Lower leg skin (tissue), 4 donors: ENCODE measurements around the gene PTGR3. TPM values are rescaled to one million over a fixed set of nuclear protein-coding genes. Genes with fewer than 3 reads are reported as not detected.

Experiments used
- DNase-seq, 2 donors: peaks; one replicate each; pipeline ENCODE4 v3.0.0-alpha.2; 2019; ENCODE audit warnings: low spot score in 2 of 2
- H3K4me3 ChIP-seq: fragments of 200-600 bp; sonication (generic); 2 replicates; pipeline ENCODE4 v1.5.1; 2017; ENCODE audit warnings: mild to moderate bottlenecking, low read depth; ENCODE audit not compliant: poor library complexity, severe bottlenecking
- POLR2A ChIP-seq, 2 donors: fragments of 450-650 bp; IDR thresholded peaks; one replicate each; pipeline ENCODE4 v1.6.1; 2016 to 2017; ENCODE audit warnings: antibody characterized with exemption in 2 of 2, mild to moderate bottlenecking in 1 of 2, moderate library complexity in 1 of 2
- WGBS, 2 donors: methylation state at CpG; one replicate each; pipeline ENCODE4 v1.1.5; 2018; 5-methylcytosine and 5-hydroxymethylcytosine counted together
- intact Hi-C: fragments of 100-400 bp; cut with DNase I; formaldehyde crosslinking; loops from one replicate; pipeline ENCODE4 v1.15.0; 2023; ENCODE audit warnings: low total_unique reads
- total RNA-seq, 4 donors: library from RNA; depleted of rRNA; stranded (reverse); fragments of >200 nt; gene quantifications; one replicate each; pipeline ENCODE4 v1.1.0, GENCODE V29; 2016
- TF ChIP-seq, protein P1 (sequence below), 3 donors: fragments of 450-650 bp; IDR thresholded peaks; one replicate each; pipeline ENCODE4 v1.5.1; 2016; ENCODE audit warnings: antibody characterized with exemption in 3 of 3, mild to moderate bottlenecking in 3 of 3, moderate library complexity in 2 of 3

Gene PTGR3
- total RNA-seq, 4 donors from 2014 or later, result 11.7 to 29.3 (median 24.2) TPM

DNA sequence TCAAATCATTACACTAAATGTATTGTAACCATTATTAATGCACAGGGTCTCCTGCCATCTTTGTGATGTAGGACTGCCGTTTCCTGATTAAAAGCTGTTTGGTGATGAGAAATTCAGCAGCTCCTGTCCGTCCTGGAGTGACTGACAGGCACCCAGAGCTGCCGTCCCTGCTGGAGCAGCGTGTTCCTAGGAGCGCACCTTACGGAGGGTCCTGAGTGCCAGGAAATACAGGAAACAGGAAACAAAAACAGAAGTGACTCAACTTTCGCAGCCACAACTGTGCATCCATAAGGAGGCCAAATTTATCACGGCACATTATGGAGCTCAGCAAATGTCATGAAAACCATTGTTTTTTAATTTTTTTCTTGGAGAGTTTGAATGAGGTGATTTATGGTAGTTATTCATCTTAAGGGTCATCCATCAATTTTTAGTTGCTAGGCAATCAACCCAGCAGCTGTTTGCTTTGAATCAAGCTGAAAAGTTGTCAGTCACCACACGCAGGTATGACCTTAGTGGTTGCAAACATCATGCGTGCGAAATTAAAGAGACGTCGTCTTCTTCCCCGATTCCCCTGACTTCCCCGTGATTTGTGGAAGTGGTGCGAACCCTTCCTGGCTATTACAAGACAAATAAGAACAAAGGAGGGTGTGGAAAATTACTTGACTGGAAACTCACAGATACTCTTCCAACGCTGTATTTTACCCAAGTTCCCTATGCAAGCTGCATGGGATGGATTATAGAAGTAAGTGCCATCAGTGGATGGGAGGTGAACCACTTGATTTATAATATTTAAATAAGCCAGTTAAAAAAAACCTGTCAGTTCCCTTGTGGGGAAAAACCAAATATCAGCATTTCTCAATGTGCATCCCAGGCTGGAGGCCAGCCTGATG lies 21.5 kb upstream of the PTGR3 start:
- intact Hi-C loops, result no loop called here
- WGBS, 2 donors, result 82 to 87% methylated on average over 17 of the region's 17 CpGs
- TF ChIP-seq POLR2A (IDR thresholded peaks at IDR 0.05), result no peak
- TF ChIP-seq, protein P1, sequence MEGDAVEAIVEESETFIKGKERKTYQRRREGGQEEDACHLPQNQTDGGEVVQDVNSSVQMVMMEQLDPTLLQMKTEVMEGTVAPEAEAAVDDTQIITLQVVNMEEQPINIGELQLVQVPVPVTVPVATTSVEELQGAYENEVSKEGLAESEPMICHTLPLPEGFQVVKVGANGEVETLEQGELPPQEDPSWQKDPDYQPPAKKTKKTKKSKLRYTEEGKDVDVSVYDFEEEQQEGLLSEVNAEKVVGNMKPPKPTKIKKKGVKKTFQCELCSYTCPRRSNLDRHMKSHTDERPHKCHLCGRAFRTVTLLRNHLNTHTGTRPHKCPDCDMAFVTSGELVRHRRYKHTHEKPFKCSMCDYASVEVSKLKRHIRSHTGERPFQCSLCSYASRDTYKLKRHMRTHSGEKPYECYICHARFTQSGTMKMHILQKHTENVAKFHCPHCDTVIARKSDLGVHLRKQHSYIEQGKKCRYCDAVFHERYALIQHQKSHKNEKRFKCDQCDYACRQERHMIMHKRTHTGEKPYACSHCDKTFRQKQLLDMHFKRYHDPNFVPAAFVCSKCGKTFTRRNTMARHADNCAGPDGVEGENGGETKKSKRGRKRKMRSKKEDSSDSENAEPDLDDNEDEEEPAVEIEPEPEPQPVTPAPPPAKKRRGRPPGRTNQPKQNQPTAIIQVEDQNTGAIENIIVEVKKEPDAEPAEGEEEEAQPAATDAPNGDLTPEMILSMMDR (IDR thresholded peaks at IDR 0.05), result no peak
- DNase-seq, result no peak
- H3K4me3 ChIP-seq, result no peak overlapping the region

DNA sequence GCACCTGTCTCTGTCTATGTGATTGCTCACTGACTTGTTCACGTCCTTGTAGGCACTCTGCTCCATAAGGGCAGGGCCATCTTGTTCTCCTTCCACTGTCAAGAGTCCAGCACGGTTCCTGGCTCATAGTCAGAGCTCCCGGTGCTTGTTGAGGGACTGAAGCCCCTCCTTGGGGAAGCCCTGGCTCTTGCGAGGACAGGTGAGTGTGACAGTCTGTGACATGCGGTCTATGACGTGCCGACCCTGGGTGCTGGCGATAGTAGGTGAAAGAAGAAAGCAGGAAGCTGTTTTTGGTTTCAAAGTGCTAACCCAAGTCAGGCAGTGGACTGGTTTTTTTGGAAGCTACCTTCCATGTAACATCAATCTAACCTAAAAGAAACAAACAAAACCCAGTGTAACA lies 20.5 kb upstream of the PTGR3 start:
- TF ChIP-seq POLR2A (IDR thresholded peaks at IDR 0.05), result no peak
- DNase-seq, result no peak
- 92 to 98% methylated on average over 8 of the region's 8 CpGs for WGBS, 2 donors
- intact Hi-C loops, result no loop called here
- H3K4me3 ChIP-seq, result no peak overlapping the region

DNA sequence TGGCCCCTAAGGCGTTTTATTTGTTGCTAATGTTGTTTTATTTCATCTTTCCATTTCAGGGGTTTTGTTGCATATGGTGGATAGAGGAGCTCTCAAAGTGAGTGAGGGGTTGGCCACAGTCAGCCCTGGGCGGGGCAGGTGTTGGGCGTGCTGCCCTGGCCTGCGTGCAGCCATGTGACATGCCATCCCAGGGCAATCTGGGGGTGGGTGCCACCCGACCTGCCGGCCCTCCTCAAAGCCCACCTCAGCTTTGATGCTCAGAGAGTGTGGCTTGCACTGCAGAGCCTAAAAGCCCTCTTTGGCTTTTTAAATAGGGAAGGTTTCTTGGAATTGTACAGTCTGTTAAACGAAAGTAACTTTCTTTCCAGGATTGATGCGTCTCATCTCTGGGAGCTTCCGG lies 20.0 kb upstream of the PTGR3 start:
- WGBS, 2 donors, result 88 to 89% methylated on average over 8 to 9 of the region's 9 CpGs
- no peak overlapping the region for H3K4me3 ChIP-seq
- no peak for TF ChIP-seq POLR2A (IDR thresholded peaks at IDR 0.05)
- TF ChIP-seq, protein P1 (IDR thresholded peaks at IDR 0.05), result no peak
- no peak for DNase-seq
- intact Hi-C loops, result no loop called here

DNA sequence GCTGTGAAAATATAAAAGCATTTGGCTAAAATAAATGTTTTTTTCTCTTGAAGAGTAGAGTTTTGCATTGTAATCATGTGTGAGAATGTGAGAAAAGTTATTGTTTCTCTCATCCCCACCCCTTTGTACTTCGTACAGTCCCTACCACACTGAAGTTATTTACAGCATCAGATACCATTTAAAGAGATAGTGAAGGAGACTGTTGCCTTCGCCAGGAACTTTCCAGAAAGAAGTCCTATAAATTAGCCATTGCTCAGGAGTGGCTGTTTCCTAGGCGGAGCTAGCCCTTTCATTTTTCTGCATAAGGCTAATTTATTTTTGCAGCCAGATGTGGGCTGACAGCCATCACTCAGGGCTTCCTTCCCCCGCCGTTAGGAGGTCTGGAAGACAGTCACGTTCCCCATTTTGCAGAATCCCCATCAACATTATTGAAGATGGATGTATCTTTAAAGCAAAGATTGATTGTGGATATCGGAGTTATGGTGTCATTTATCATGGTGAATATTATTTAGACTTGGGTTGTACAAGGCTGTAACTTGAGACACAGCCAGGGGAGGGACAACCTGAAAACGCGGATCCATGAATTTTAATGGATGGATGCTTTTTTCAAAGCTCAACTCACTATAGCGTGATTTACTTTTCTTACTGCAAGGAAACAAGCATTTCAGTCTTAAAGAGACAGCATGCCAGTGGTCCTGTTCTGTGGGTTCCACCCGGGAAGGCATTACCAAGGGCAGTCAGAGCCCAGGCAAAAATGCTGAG lies 18.8 kb upstream of the PTGR3 start:
- intact Hi-C loops, result no loop called here
- 46 to 55% methylated on average over 11 of the region's 11 CpGs for WGBS, 2 donors
- no peak overlapping the region for H3K4me3 ChIP-seq
- DNase-seq, result no peak
- TF ChIP-seq POLR2A (IDR thresholded peaks at IDR 0.05), result no peak
- TF ChIP-seq, protein P1 (IDR thresholded peaks at IDR 0.05), result no peak

- intact Hi-C loops, result no loop called here
- 46 to 71% methylated on average over 5 of the region's 5 CpGs for WGBS, 2 donors
- no peak for DNase-seq
- TF ChIP-seq POLR2A (IDR thresholded peaks at IDR 0.05), result no peak
- TF ChIP-seq, protein P1 (IDR thresholded peaks at IDR 0.05), result no peak
- H3K4me3 ChIP-seq, result no peak overlapping the region
These were observed 18.0 kb upstream of the PTGR3 start for GRCh38 chr18:75226956-75227316.

DNA sequence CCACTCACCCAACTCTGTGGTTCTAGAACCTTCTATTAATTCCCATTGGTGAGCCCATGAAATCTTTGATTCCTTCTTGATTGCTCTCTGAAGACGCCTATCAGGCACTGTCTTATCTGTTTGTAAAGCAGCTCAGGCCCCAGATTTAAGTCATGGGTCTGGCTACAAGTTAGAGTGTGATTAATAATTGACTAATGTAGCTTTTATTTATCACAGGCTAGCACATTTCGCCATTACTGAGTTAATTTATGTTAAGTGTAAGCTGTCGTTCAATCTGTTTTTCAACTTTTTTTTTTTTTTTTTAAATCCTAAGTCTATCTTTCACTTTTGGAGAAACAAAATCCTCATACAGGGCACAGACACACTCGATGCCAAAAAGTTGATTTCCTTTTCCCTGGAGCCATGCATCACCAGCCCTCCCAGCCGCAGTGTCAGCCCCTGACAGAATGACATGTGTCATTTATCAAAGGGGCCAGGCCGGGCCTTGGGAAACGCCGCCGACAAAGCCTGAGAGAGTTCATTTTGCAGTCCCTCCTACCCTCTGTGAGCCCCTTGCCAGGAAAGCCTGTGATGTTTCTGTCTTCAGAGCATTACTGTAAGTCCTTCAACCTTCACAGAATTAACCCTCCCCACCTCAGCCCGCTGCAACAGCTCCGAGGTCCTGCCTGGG lies 17.5 kb upstream of the PTGR3 start:
- TF ChIP-seq, protein P1 (IDR thresholded peaks at IDR 0.05), result no peak
- no peak for TF ChIP-seq POLR2A (IDR thresholded peaks at IDR 0.05)
- intact Hi-C loops, result no loop called here
- no peak overlapping the region for H3K4me3 ChIP-seq
- 41 to 42% methylated on average over 11 of the region's 11 CpGs for WGBS, 2 donors
- no peak for DNase-seq
